OCI-LY7 (cell line): ENCODE data around the gene RPUSD3.

ENCODE experiments used
- CTCF ChIP-seq: fragments of 200-600 bp; sonication (generic); conservative IDR thresholded peaks from 2 replicates; pipeline ENCODE4 v1.5.1; 2014; ENCODE audit warnings: mild to moderate bottlenecking, antibody characterized with exemption, low read length, moderate library complexity, mixed read lengths
- EZH2phosphoT487 ChIP-seq: fragments of 200-600 bp; sonication (generic); IDR thresholded peaks from 2 replicates; pipeline ENCODE4 v1.6.1; 2018; ENCODE audit warnings: low read depth, borderline replicate concordance, mild to moderate bottlenecking, mixed run types, antibody characterized with exemption, low read length, moderate library complexity, mixed read lengths

GRCh38 chr3:9812870-9813483 lies 30.8 kb downstream of the RPUSD3 start:
- no peak for TF ChIP-seq CTCF
- no peak for TF ChIP-seq EZH2phosphoT487
